ENCODE results near the gene STK24. TPM values are rescaled to one million over a fixed set of nuclear protein-coding genes. Genes with fewer than 3 reads are reported as not detected.

Gene STK24
- total RNA-seq (2012; rRNA removed) (29.2 and 36.1 TPM in 2 replicates), polyA plus RNA-seq (2012; rRNA removed) (26.8 and 43.4 TPM in 2 replicates), Bru-seq, nascent RNA (percentile 92 among the genes with signal in this experiment), BruChase-seq, experiment 1, labeled RNA remaining after a 6-hour chase (percentile 84 among the genes with signal in this experiment), BruChase-seq, experiment 2, labeled RNA remaining after a 2-hour chase (percentile 82 among the genes with signal in this experiment)
- polyA plus RNA-seq (2012; cell fraction: cytosol; rRNA removed) = 18.4 and 23.4 TPM in 2 replicates
- polyA plus RNA-seq (2012; cell fraction: nucleus; rRNA removed; ENCODE audit: low replicate concordance) = 12.5 and 39.5 TPM in 2 replicates
- long read RNA-seq, full-length matches to known transcripts = 74 of 87 reads
- long read RNA-seq, partial matches to known transcripts = 5 of 87 reads
- long read RNA-seq, other reads (novel, unspliced or antisense) = 8 of 87 reads

- dilution Hi-C loops (cut with HindIII; ENCODE audit: low sequenced_read_pairs, unreplicated experiment) (no loop called here), in situ Hi-C loops (cut with MboI; ENCODE audit: low sequenced_read_pairs) (loop anchor here (5.0 kb wide), 1 partner anchor 75 kb away; no protein-coding TSS in a partner anchor)
- TF ChIP-seq BHLHE40 (IDR thresholded peaks at IDR 0.05; ENCODE audit: low read depth, low read length) (no peak), POLR2A (IDR thresholded peaks at IDR 0.05; ENCODE audit: low read depth, low read length) (peak; percentile 77), RAD21 (IDR thresholded peaks at IDR 0.05; ENCODE audit: low read length) (no peak), ELK1 (IDR thresholded peaks at IDR 0.05; ENCODE audit: borderline replicate concordance, low read depth, low read length) (no peak), CEBPB (IDR thresholded peaks at IDR 0.05; ENCODE audit: low read depth, low read length) (no peak), CHD1 (IDR thresholded peaks at IDR 0.05; ENCODE audit: low read depth, low read length) (no peak), MAFK (IDR thresholded peaks at IDR 0.05; ENCODE audit: low read depth, low read length) (no peak), USF2 (IDR thresholded peaks at IDR 0.05; ENCODE audit: low read depth, low read length) (no peak), FOS (IDR thresholded peaks at IDR 0.05; ENCODE audit: low read depth, low read length) (no peak), SMC3 (IDR thresholded peaks at IDR 0.05; ENCODE audit: low read depth, low read length) (no peak)
- TF ChIP-seq, protein P1, sequence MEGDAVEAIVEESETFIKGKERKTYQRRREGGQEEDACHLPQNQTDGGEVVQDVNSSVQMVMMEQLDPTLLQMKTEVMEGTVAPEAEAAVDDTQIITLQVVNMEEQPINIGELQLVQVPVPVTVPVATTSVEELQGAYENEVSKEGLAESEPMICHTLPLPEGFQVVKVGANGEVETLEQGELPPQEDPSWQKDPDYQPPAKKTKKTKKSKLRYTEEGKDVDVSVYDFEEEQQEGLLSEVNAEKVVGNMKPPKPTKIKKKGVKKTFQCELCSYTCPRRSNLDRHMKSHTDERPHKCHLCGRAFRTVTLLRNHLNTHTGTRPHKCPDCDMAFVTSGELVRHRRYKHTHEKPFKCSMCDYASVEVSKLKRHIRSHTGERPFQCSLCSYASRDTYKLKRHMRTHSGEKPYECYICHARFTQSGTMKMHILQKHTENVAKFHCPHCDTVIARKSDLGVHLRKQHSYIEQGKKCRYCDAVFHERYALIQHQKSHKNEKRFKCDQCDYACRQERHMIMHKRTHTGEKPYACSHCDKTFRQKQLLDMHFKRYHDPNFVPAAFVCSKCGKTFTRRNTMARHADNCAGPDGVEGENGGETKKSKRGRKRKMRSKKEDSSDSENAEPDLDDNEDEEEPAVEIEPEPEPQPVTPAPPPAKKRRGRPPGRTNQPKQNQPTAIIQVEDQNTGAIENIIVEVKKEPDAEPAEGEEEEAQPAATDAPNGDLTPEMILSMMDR (conservative IDR thresholded peaks at IDR 0.05; ENCODE audit: low read depth, low read length) = 0 out of 2 replicates have a peak, but pooled peaks have one; percentile 2
These were observed at the start of gene STK24 for GRCh38 chr13:98576963-98577835. Gene STK24 (minus strand): TSS chr13:98577107. CDS start chr13:98576786, 321 bp downstream.

More at GRCh38 chr13:98576963-98577835, at the start of gene STK24:
- intact Hi-C loops (cut with micrococcal nuclease) = loop anchor here (2.0 to 5.0 kb wide), 5 partner anchors 70 to 265 kb away; no protein-coding TSS in a partner anchor
- H4K5ac ChIP-seq (ENCODE audit: low read depth, low read length) = peak within 1 kb of the TSS; percentile 87
- H3K27me3 ChIP-seq (ENCODE audit: control insufficient read depth, insufficient read depth, low read length) = no peaks in the 10 kb centered on the region
- no peaks in the 10 kb centered on the region for H3K36me3 ChIP-seq (ENCODE audit: control insufficient read depth, insufficient read depth, low read length)
- WGBS, 2 experiments (ENCODE audit: extremely low coverage in 2 of 2, insufficient read length in 1 of 2) = 4% methylated on average over 4 of the region's 103 CpGs; no CpG with 5 or more reads in 1 of the 2 experiments
- H2AFZ ChIP-seq (replicated peaks; ENCODE audit: low read length, poor library complexity) = peak within 1 kb of the TSS; percentile 95
- H2AK5ac ChIP-seq (ENCODE audit: low read depth, low read length) = peak within 1 kb of the TSS; percentile 93
- peaks cover 38% of the 10 kb centered on the region for H4K20me1 ChIP-seq (ENCODE audit: insufficient read depth, low read length)
- H3K9me3 ChIP-seq (ENCODE audit: control insufficient read depth, insufficient read depth, low read length) = no peaks in the 10 kb centered on the region
- peak within 1 kb of the TSS; percentile 74 for H3K4me3 ChIP-seq (ENCODE audit: insufficient read depth, low read depth, low read length)
- peak within 1 kb of the TSS; percentile 98 for H3K4ac ChIP-seq (ENCODE audit: low read depth, low read length)
- H4K91ac ChIP-seq (ENCODE audit: insufficient read depth, low read depth, low read length) = peak within 1 kb of the TSS; percentile 99
- H2BK5ac ChIP-seq (ENCODE audit: low read depth, low read length, poor library complexity, severe bottlenecking) = peak within 1 kb of the TSS; percentile 87
- DNase-seq (peak; percentile 74), ATAC-seq (ENCODE audit: low read depth) (peak; percentile 88)
- no TSS peak for BruUV-seq (replicated peaks)
- peak within 1 kb of the TSS; percentile 61 for H2BK20ac ChIP-seq (ENCODE audit: low read depth, low read length)
- peak within 1 kb of the TSS; percentile 79 for H3K18ac ChIP-seq (ENCODE audit: low read depth, low read length)
- H4K8ac ChIP-seq (ENCODE audit: low read depth in 2 of 2, low read length in 2 of 2) = peak within 1 kb of the TSS; percentile 96 to 99
- peaks cover 6% of the 10 kb centered on the region for H3K9me1 ChIP-seq (ENCODE audit: insufficient read depth, low read length)
- ChIA-PET CTCF (no interaction called here), POLR2A (ENCODE audit: unreplicated experiment) (no interaction called here)
- H2BK120ac ChIP-seq (ENCODE audit: low read depth, low read length) = peak within 1 kb of the TSS; percentile 88
- peak within 1 kb of the TSS; percentile 100 for H3K14ac ChIP-seq (replicated peaks; ENCODE audit: low read depth, low read length)
- peak within 1 kb of the TSS; percentile 88 for H3K27ac ChIP-seq (ENCODE audit: insufficient read depth, low read length)
- peaks cover 7% of the 10 kb centered on the region for H3K4me1 ChIP-seq (ENCODE audit: control insufficient read depth, insufficient read depth, low read length)
- H3K23ac ChIP-seq (ENCODE audit: low read depth, low read length) = peak within 1 kb of the TSS; percentile 95
- peak within 1 kb of the TSS; percentile 96 for H2AK9ac ChIP-seq (replicated peaks; ENCODE audit: low read depth, low read length, poor library complexity)
- H3K4me2 ChIP-seq (ENCODE audit: low read depth, low read length) = peak within 1 kb of the TSS; percentile 93
- peak within 1 kb of the TSS; percentile 92 for H3K56ac ChIP-seq (ENCODE audit: extremely low read depth, insufficient read depth, low read length)
- H3K79me1 ChIP-seq (ENCODE audit: low read depth in 1 of 2, low read length in 2 of 2) = peaks cover 8 to 39% of the 10 kb centered on the region in 2 experiments; a peak in 3 of 4 replicates
- H2BK15ac ChIP-seq (ENCODE audit: low read depth, low read length) = peak within 1 kb of the TSS; percentile 89; the same call in 2 of the 3 replicates
- peak within 1 kb of the TSS; percentile 95 for H3K9ac ChIP-seq (ENCODE audit: low read depth, low read length)
